Ishikawa (cell line): ENCODE measurements around the gene SLC6A13.

Experiments used
- CEBPB ChIP-seq: IDR thresholded peaks from 2 replicates; pipeline ENCODE4 v1.6.1; 2012
- CREB1 ChIP-seq: IDR thresholded peaks from 2 replicates; pipeline ENCODE4 v1.6.1; 2012; ENCODE audit warnings: low read depth
- EGR1 ChIP-seq: IDR thresholded peaks from 2 replicates; pipeline ENCODE4 v1.6.1; 2012
- EP300 ChIP-seq: IDR thresholded peaks from 2 replicates; pipeline ENCODE4 v1.6.1; 2012; ENCODE audit warnings: borderline replicate concordance
- FOXM1 ChIP-seq: IDR thresholded peaks from 2 replicates; pipeline ENCODE4 v1.6.1; 2012; ENCODE audit warnings: low read depth, borderline replicate concordance
- MAX ChIP-seq: IDR thresholded peaks from 2 replicates; pipeline ENCODE4 v1.6.1; 2012
- NFIC ChIP-seq: IDR thresholded peaks from 2 replicates; pipeline ENCODE4 v1.6.1; 2012
- RAD21 ChIP-seq: IDR thresholded peaks from 2 replicates; pipeline ENCODE4 v1.6.1; 2012; ENCODE audit warnings: low read depth
- REST ChIP-seq: IDR thresholded peaks from 2 replicates; pipeline ENCODE4 v1.6.1; 2012; ENCODE audit warnings: low read depth, mild to moderate bottlenecking
- TAF1 ChIP-seq: IDR thresholded peaks from 2 replicates; pipeline ENCODE4 v1.6.1; 2012; ENCODE audit warnings: low read depth, mild to moderate bottlenecking
- TCF12 ChIP-seq: IDR thresholded peaks from 2 replicates; pipeline ENCODE4 v1.6.1; 2012; ENCODE audit warnings: low read depth
- TEAD4 ChIP-seq: IDR thresholded peaks from 2 replicates; pipeline ENCODE4 v1.6.1; 2012
- YY1 ChIP-seq: IDR thresholded peaks from 2 replicates; pipeline ENCODE4 v1.6.1; 2012; ENCODE audit warnings: low read depth
- ZBTB7A ChIP-seq: IDR thresholded peaks from 2 replicates; pipeline ENCODE4 v1.6.1; 2012; ENCODE audit warnings: low read depth
- TF ChIP-seq, protein P1 (sequence below): IDR thresholded peaks from 2 replicates; pipeline ENCODE4 v1.6.1; 2012

SLC6A13 gene

DNA sequence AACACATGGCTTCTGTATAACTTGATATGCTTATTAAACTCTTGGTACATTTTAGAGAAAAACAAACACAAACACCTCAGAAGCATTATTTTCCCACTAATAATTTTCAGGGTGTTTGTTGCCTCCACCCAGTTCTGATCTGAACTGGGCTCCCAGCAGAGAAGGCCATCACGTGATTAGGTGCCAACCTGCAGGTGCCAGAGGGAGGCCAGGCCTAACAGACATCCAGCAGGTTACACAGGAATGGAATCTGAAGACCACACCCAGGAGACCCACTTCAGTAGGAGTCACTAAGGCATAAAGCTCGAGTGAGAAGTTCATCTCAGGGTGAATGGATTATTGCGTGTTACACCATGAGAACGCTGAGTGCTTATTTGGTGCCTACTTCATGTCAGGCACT is 57.6 kb downstream of the SLC6A13 start:
- TF ChIP-seq REST (no peak), MAX (no peak), YY1 (no peak), TEAD4 (no peak)
- TF ChIP-seq, protein P1, sequence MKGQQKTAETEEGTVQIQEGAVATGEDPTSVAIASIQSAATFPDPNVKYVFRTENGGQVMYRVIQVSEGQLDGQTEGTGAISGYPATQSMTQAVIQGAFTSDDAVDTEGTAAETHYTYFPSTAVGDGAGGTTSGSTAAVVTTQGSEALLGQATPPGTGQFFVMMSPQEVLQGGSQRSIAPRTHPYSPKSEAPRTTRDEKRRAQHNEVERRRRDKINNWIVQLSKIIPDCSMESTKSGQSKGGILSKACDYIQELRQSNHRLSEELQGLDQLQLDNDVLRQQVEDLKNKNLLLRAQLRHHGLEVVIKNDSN = peak; percentile 78

DNA sequence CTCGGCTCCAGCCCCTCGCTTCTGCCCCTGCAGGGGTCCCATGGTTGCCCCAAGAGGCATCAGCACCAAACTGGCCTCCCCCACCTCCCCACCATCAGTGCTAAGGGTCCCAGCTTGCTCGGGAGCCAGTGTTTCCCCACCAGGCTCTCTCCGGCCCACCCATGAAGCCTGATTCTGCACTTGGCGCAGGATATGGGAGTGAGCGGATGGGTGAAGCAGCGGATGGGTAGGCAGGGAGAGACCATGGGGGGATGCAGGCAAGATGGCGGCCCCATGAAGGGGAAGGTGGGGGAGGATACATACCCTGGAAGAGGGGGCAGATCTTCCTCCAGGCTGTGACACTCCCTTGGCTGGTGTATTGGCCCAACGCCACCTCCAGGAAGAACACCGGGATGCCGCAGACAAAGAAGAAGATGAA is 58.4 kb downstream of the SLC6A13 start:
- no peak for TF ChIP-seq TAF1
- no peak for TF ChIP-seq RAD21
- TF ChIP-seq EGR1 = no peak
- TF ChIP-seq REST = no peak
- TF ChIP-seq YY1 = no peak
- no peak for TF ChIP-seq CEBPB
- TF ChIP-seq NFIC = no peak
- TF ChIP-seq, protein P1 = no peak
- no peak for TF ChIP-seq EP300
- no peak for TF ChIP-seq TEAD4
- TF ChIP-seq TCF12 = no peak
- no peak for TF ChIP-seq ZBTB7A
- no peak for TF ChIP-seq MAX

DNA sequence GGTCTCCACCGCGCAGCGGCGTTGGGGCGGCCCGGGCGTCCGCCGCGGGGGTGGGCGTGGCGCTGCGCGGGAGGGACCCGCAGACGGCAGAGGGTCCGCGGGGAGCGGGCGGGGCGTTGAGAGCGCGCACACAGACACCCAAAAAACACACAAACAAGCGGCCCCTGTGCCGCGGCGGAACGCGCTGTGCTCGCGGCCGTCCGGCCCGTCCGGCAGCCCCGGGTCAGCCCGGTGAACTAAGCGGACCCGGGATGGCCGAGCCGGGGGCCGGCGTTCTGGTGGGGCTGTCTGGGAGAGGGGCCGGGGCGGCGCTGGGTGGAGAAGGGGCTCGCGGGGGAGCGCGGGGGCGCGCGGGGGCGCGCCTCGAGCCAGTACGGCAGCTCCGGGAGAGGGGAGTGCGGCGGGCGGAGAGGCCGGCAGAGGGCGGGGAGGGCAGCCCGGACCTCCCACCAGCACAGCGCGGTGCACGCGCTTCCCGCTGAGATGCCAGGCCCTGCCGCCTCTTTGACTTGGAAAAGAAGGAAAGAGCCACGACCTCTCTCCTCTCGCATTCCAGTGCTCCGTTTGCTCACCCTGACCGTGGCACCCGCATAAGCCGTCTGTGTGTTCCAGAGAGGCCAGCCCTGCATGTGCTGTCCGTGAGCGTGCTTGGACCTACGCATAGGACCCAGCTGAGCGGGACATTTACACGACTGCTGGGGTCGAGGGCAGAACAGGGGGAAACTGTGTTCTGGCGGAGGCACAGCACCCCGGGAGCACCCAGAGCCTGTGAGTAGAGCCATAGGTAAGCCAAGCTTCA is 59.0 kb downstream of the SLC6A13 start:
- TF ChIP-seq TEAD4 = peak; percentile 43; the same call in 1 of the 2 replicates
- peak; percentile 78; the same call in 1 of the 2 replicates for TF ChIP-seq ZBTB7A
- TF ChIP-seq CREB1 = no peak
- TF ChIP-seq MAX = peak; percentile 87
- TF ChIP-seq EP300 = 0 out of 2 replicates have a peak, but pooled peaks have one; percentile 14
- TF ChIP-seq FOXM1 = no peak

GRCh38 chr12:203074-203461 is 59.6 kb downstream of the SLC6A13 start:
- no peak for TF ChIP-seq CEBPB
- TF ChIP-seq RAD21 = no peak
- TF ChIP-seq TCF12 = no peak
- no peak for TF ChIP-seq REST
- TF ChIP-seq, protein P1 = no peak
- no peak for TF ChIP-seq NFIC
- TF ChIP-seq CREB1 = no peak
- no peak for TF ChIP-seq TAF1
- TF ChIP-seq EGR1 = no peak
- TF ChIP-seq EP300 = no peak
- no peak for TF ChIP-seq MAX
- TF ChIP-seq FOXM1 = no peak
- TF ChIP-seq TEAD4 = no peak
- no peak for TF ChIP-seq ZBTB7A
- no peak for TF ChIP-seq YY1
